AG09319 (cell line): ENCODE measurements around the gene GOLGB1.
A peak's percentile ranks its signal among the peaks of the same experiment; 100 is the strongest.
"Not testable (repeated sequence)": the region's sequence is repeated elsewhere in the genome, so short reads cannot be mapped to it uniquely, and the experiment has no call there.

Experiments
- DNase-seq: peaks from one replicate; pipeline ENCODE4 v3.0.0-alpha.2; 2010; ENCODE audit warnings: low read depth; ENCODE audit errors: extremely low read depth
- TF ChIP-seq, protein P1 (sequence below): IDR thresholded peaks from 2 replicates; pipeline ENCODE4 v1.5.1; 2011; ENCODE audit warnings: low read depth, mild to moderate bottlenecking, inconsistent platforms, low read length, moderate library complexity

The GOLGB1 gene

DNA sequence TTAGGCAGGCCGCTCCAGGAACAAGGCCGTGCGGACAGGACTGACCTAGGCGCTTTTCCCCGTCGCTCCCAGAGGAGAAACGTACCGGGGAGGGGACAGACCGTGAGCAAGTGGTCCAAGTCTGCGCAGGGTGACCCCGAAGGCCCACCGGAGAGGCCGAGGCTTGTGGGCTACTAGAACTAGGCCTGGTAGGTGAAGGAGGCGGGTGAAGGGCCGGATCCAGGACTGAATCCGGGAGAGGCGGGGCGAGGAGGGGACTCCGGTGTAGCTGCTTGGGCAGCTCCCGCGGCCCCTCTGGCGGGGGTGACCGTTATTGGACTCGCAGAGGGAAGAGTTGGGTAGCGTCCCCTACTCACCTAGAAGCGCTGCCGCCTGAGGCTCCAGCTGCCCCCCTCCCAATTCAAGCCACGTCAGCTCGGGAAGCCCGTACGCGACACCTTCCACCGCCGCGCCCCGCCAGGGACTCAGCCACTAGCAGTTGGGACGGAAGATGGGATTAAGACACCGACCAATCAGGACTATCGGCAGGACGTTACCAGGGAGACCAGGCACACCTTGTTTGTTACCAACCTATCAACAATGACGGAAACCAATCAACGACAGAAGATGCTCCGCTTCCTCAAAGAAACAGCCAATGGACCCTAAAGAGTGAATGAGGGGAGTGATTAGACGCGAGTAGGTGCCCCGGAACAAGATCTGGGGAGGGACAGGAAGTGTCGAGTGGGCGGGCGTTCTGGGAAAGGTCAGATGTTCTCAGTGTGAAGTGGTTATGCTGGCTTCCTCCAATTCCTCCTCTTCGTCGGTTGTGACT is at the start of gene GOLGB1:
Gene GOLGB1, minus strand, starts transcription at position 466 of the 811 bp plus-strand sequence. CDS start 18,770 bp downstream, outside the sequence.
- peak; percentile 98 for DNase-seq

GRCh38 chr3:121796970-121797369 is 47.4 kb upstream of the GOLGB1 start:
- TF ChIP-seq, protein P1, sequence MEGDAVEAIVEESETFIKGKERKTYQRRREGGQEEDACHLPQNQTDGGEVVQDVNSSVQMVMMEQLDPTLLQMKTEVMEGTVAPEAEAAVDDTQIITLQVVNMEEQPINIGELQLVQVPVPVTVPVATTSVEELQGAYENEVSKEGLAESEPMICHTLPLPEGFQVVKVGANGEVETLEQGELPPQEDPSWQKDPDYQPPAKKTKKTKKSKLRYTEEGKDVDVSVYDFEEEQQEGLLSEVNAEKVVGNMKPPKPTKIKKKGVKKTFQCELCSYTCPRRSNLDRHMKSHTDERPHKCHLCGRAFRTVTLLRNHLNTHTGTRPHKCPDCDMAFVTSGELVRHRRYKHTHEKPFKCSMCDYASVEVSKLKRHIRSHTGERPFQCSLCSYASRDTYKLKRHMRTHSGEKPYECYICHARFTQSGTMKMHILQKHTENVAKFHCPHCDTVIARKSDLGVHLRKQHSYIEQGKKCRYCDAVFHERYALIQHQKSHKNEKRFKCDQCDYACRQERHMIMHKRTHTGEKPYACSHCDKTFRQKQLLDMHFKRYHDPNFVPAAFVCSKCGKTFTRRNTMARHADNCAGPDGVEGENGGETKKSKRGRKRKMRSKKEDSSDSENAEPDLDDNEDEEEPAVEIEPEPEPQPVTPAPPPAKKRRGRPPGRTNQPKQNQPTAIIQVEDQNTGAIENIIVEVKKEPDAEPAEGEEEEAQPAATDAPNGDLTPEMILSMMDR: no peak
- no peak for DNase-seq

More for the DNA sequence above, at the start of gene GOLGB1:
- TF ChIP-seq, protein P1: no peak

- TF ChIP-seq, protein P1: no peak
- no peak for DNase-seq
Measured at GRCh38 chr3:121794264-121794983, 44.9 kb upstream of the GOLGB1 start.

DNA sequence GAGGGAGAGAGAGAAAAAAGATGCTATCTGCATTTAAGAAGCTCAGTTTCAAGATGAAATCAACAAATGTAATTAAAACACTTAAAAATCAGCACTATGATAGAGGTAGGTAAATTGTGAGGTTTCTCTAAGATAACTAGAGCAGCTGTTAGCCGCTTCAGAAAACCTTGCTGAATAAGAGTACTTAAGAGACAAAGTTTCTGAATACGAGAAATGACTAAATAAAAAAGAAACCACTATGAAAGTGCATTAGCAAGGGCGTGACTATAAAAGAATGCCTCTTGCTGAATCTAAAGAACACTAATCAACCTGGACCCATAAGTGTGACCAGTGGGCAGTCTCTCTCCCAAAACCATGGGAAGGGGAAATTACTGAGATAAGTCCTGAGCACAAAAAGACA is 43.5 kb upstream of the GOLGB1 start:
- DNase-seq: no peak
- TF ChIP-seq, protein P1: no peak

GRCh38 chr3:121786485-121786884 is 36.9 kb upstream of the GOLGB1 start:
- TF ChIP-seq, protein P1: no peak
- DNase-seq: no peak

DNA sequence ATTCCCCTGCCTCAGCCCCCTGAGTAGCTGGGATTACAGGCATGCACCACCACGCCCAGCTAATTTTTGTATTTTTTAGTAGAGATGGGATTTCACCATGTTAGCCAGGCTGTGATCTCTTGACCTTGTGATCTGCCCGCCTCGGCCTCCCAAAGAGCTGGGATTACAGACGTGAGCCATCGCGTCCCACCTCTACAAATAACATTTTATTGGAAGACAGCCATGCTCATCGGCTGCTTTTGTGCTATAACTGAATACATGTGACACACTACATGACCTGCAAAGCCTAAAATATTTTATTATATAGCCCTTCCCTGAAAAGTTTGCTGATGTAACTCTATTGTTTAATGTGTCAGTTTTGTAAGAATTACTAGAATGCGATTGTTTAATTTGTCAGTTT is 33.2 kb upstream of the GOLGB1 start:
- not testable (repeated sequence) for DNase-seq

GRCh38 chr3:121781611-121782010 is 32.1 kb upstream of the GOLGB1 start:
- TF ChIP-seq, protein P1: no peak
- DNase-seq: no peak

DNA sequence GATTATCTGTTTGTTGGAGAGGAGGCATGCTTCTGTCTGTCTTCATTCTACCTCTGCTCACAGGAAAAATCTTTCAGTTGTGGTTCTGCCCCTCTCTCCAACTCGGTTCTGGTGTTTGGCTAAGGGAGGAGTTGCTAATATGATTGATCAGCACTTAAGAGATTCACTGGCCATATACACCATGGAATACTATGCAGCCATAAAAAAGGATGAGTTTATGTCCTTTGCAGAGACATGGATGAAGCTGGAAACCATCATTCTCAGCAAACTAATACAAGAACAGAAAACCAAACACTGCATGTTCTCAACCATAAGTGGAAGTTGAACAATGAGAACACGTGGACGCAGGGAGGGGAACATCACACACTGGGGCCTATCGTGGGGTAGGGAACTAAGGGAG is 25.6 kb upstream of the GOLGB1 start:
- not testable (repeated sequence) for DNase-seq
